TTC549 (cell line): Measurements from ENCODE around the gene ZC3H11A.
"Not testable (repeated sequence)": the region's sequence is repeated elsewhere in the genome, so short reads cannot be mapped to it uniquely, and the experiment has no call there.

Source experiments
- FAIRE-seq: peaks from 2 replicates; lab custom pipeline; 2012; peaks lifted over from hg19 to GRCh38; lab: Jason Lieb, UNC

ZC3H11A gene

GRCh38 chr1:203781962-203782361 is 13.5 kb upstream of the ZC3H11A start:
- no peak for FAIRE-seq

GRCh38 chr1:203789966-203790365 is 5.5 kb upstream of the ZC3H11A start:
- FAIRE-seq, result no peak

- FAIRE-seq, result no peak
Measured at GRCh38 chr1:203791498-203791897, 3.9 kb upstream of the ZC3H11A start.

- no peak for FAIRE-seq
Measured at GRCh38 chr1:203792486-203792885, 2.9 kb upstream of the ZC3H11A start.

GRCh38 chr1:203793561-203793960 is 1.9 kb upstream of the ZC3H11A start:
- FAIRE-seq, result not testable (repeated sequence)

GRCh38 chr1:203794764-203795440 is 521 bp upstream of the ZC3H11A start:
- FAIRE-seq, result no peak

GRCh38 chr1:203796236-203796605 is 798 bp downstream of the ZC3H11A start:
- FAIRE-seq, result no peak

- FAIRE-seq, result no peak
Measured at GRCh38 chr1:203797216-203797615, 1.8 kb downstream of the ZC3H11A start.

- no peak for FAIRE-seq
Measured at GRCh38 chr1:203797948-203798655, 2.7 kb downstream of the ZC3H11A start.

- FAIRE-seq, result no peak
Measured at GRCh38 chr1:203799157-203799556, 3.7 kb downstream of the ZC3H11A start.

GRCh38 chr1:203799971-203800370 is 4.5 kb downstream of the ZC3H11A start:
- no peak for FAIRE-seq

- no peak for FAIRE-seq
Measured at GRCh38 chr1:203805689-203806088, 10.3 kb downstream of the ZC3H11A start.

- FAIRE-seq, result no peak
Measured at GRCh38 chr1:203807196-203807595, 11.8 kb downstream of the ZC3H11A start.

- no peak for FAIRE-seq
Measured at GRCh38 chr1:203813581-203814341, 18.3 kb downstream of the ZC3H11A start.

GRCh38 chr1:203818399-203818798 is 23.0 kb downstream of the ZC3H11A start:
- FAIRE-seq, result no peak

- FAIRE-seq, result no peak
Measured at GRCh38 chr1:203823306-203823705, 27.9 kb downstream of the ZC3H11A start.

GRCh38 chr1:203826175-203826574 is 30.8 kb downstream of the ZC3H11A start:
- peak; percentile 76 for FAIRE-seq

- no peak for FAIRE-seq
Measured at GRCh38 chr1:203828002-203828401, 32.6 kb downstream of the ZC3H11A start.

- no peak for FAIRE-seq
Measured at GRCh38 chr1:203828503-203828902, 33.1 kb downstream of the ZC3H11A start.

GRCh38 chr1:203829247-203829646 is 33.8 kb downstream of the ZC3H11A start:
- FAIRE-seq, result not testable (repeated sequence)

- FAIRE-seq, result no peak
Measured at GRCh38 chr1:203835476-203835875, 40.1 kb downstream of the ZC3H11A start.

GRCh38 chr1:203839081-203839480 is 43.7 kb downstream of the ZC3H11A start:
- FAIRE-seq, result no peak

GRCh38 chr1:203840208-203840808 is 44.9 kb downstream of the ZC3H11A start:
- FAIRE-seq, result no peak
